PC-3 (cell line): ENCODE results near the gene TNFRSF4. TPM values are rescaled to one million over a fixed set of nuclear protein-coding genes. Genes with fewer than 3 reads are reported as not detected.

Source experiments
- ATAC-seq: fragments of 200-7000 bp; cut with Tn5 transposase; 2 replicates; pipeline ENCODE4 v1.9.1; 2020; ENCODE audit warnings: mild to moderate bottlenecking, moderate library complexity
- BruUV-seq: library from RNA; stranded (reverse); fragments of 400-500 nt; replicated peaks from 2 replicates; lab custom pipeline; 2021; lab: Mats Ljungman, UMichigan
- CTCF ChIA-PET: fragments of 300-600 bp; sonication (Branson Sonifier 250); formaldehyde crosslinking; loops from one replicate; lab custom pipeline; 2022; ENCODE audit warnings: antibody characterized with exemption; lab: Charles Lee
- POLR2A ChIA-PET: fragments of 300-600 bp; sonication (Branson Sonifier 250); formaldehyde crosslinking; loops from one replicate; lab custom pipeline; 2022; ENCODE audit warnings: antibody characterized with exemption; ENCODE audit not compliant: unreplicated experiment; lab: Charles Lee
- DNase-seq: peaks from one replicate; pipeline ENCODE4 v3.0.0-alpha.2; 2015
- H2AFZ ChIP-seq: fragments of 300-600 bp; sonication (generic); 2 replicates; pipeline ENCODE4 v1.6.0; 2016; ENCODE audit warnings: antibody characterized with exemption, low read length
- H3F3A ChIP-seq: fragments of 300-600 bp; sonication (generic); one replicate; pipeline ENCODE4 v1.6.0; 2017; ENCODE audit warnings: antibody characterized with exemption, low read length, control low read depth, mild to moderate bottlenecking; ENCODE audit not compliant: unreplicated experiment
- H3K27ac ChIP-seq: fragments of 300-600 bp; sonication (generic); 2 replicates; pipeline ENCODE4 v1.5.1; 2016; ENCODE audit warnings: mild to moderate bottlenecking, low read length
- H3K27me3 ChIP-seq: fragments of 300-600 bp; sonication (generic); 2 replicates; pipeline ENCODE4 v1.6.1; 2016; ENCODE audit warnings: low read length, mixed read lengths
- H3K36me3 ChIP-seq: fragments of 300-600 bp; sonication (generic); 2 replicates; pipeline ENCODE4 v1.6.1; 2016; ENCODE audit warnings: low read depth, mixed run types, low read length, mixed read lengths
- H3K4me1 ChIP-seq: fragments of 300-600 bp; sonication (generic); 2 replicates; pipeline ENCODE4 v1.5.1; 2016; ENCODE audit warnings: low read length; ENCODE audit not compliant: insufficient read depth
- H3K4me2 ChIP-seq: fragments of 300-600 bp; sonication (generic); 2 replicates; pipeline ENCODE4 v1.6.0; 2016; ENCODE audit warnings: low read length
- H3K4me3 ChIP-seq: fragments of 300-600 bp; sonication (generic); 2 replicates; pipeline ENCODE4 v1.5.1; 2016; ENCODE audit warnings: mild to moderate bottlenecking, low read length, mixed read lengths
- H3K79me2 ChIP-seq: fragments of 300-600 bp; sonication (generic); 2 replicates; pipeline ENCODE4 v1.6.1; 2017; ENCODE audit warnings: low read length, mixed read lengths
- H3K9ac ChIP-seq: fragments of 300-600 bp; sonication (generic); 2 replicates; pipeline ENCODE4 v1.6.0; 2016; ENCODE audit warnings: mild to moderate bottlenecking, low read length
- H3K9me2 ChIP-seq: fragments of 300-600 bp; sonication (generic); replicated peaks from 2 replicates; pipeline ENCODE4 v1.6.1; 2016; ENCODE audit warnings: mixed run types, low read length, mixed read lengths
- H3K9me3 ChIP-seq: fragments of 300-600 bp; sonication (generic); 2 replicates; pipeline ENCODE4 v1.6.1; 2016; ENCODE audit warnings: low read length, mixed read lengths
- H4K20me1 ChIP-seq: fragments of 300-600 bp; sonication (generic); 2 replicates; pipeline ENCODE4 v1.6.1; 2016; ENCODE audit warnings: low read length, mixed read lengths
- EZH2 ChIP-seq: fragments of 300-600 bp; sonication (generic); IDR thresholded peaks from one replicate; pipeline ENCODE4 v1.6.1; 2017; ENCODE audit warnings: antibody characterized with exemption, mild to moderate bottlenecking, low read length; ENCODE audit not compliant: unreplicated experiment
- EZH2phosphoT487 ChIP-seq: fragments of 300-600 bp; sonication (generic); IDR thresholded peaks from 2 replicates; pipeline ENCODE4 v1.6.1; 2018; ENCODE audit warnings: mild to moderate bottlenecking, antibody characterized with exemption, low read length, borderline replicate concordance
- intact Hi-C: fragments of 100-400 bp; cut with micrococcal nuclease; formaldehyde crosslinking; loops from 2 replicates; pipeline ENCODE4 v1.9.0; 2023
- total RNA-seq: library from RNA; depleted of rRNA; stranded (reverse); fragments of >200 nt; gene quantifications from 2 replicates; pipeline ENCODE4 v1.2.3, GENCODE V29; 2014
- TF ChIP-seq, protein P1 (sequence below): fragments of 300-600 bp; sonication (generic); conservative IDR thresholded peaks from 2 replicates; pipeline ENCODE4 v1.5.1; 2017; ENCODE audit warnings: antibody characterized with exemption, low read depth, mild to moderate bottlenecking, low read length

TNFRSF4 gene
- total RNA-seq, 1 experiment from 2014 or later = 0.11 TPM

DNA sequence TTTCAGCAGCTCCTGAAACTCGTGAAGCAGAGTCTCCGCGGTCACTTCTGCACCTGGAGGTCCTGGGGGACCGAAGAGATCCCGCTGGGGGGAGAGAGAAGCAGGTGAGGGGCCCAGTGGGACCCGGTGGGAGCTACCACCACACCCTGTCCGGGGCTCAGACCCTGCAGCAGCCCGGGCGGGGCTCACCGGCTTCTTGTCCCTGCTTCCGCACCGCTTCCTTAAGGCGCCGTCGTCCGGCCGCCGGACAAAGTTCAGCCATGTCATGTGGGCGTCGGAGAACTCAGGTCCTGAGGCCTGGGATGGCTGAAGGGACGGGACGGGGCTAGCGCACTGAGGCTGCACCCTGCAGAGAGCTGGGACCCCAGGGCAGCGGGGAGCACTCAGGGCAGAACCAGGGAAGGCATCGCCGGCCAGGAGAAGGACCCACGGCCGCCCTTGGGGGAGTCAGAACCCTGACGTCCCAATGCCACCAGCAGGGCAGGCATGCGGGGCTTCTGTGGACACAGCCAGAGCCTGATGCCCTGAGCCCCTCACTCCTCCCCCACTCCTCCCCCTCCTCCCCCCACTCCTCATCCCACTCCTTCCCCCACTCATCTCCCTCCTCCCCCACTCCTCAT, 30.3 kb upstream of the TNFRSF4 start:
- no peaks in the 10 kb centered on the region for H3K9me2 ChIP-seq
- no peak overlapping the region for H2AFZ ChIP-seq
- H3K79me2 ChIP-seq = no peaks in the 10 kb centered on the region
- ATAC-seq = no peak
- CTCF ChIA-PET = no interaction called here
- H3K4me3 ChIP-seq = no peak overlapping the region
- no peak overlapping the region for H3K4me2 ChIP-seq
- POLR2A ChIA-PET = no interaction called here
- no peaks in the 10 kb centered on the region for H3F3A ChIP-seq
- no peaks in the 10 kb centered on the region for H3K9me3 ChIP-seq
- peaks cover 8% of the 10 kb centered on the region for H3K4me1 ChIP-seq
- H4K20me1 ChIP-seq = no peaks in the 10 kb centered on the region
- H3K9ac ChIP-seq = no peak overlapping the region
- H3K36me3 ChIP-seq = no peaks in the 10 kb centered on the region
- no peak for DNase-seq
- intact Hi-C loops = no loop called here
- TF ChIP-seq EZH2 (no peak), EZH2phosphoT487 (no peak)
- TF ChIP-seq, protein P1, sequence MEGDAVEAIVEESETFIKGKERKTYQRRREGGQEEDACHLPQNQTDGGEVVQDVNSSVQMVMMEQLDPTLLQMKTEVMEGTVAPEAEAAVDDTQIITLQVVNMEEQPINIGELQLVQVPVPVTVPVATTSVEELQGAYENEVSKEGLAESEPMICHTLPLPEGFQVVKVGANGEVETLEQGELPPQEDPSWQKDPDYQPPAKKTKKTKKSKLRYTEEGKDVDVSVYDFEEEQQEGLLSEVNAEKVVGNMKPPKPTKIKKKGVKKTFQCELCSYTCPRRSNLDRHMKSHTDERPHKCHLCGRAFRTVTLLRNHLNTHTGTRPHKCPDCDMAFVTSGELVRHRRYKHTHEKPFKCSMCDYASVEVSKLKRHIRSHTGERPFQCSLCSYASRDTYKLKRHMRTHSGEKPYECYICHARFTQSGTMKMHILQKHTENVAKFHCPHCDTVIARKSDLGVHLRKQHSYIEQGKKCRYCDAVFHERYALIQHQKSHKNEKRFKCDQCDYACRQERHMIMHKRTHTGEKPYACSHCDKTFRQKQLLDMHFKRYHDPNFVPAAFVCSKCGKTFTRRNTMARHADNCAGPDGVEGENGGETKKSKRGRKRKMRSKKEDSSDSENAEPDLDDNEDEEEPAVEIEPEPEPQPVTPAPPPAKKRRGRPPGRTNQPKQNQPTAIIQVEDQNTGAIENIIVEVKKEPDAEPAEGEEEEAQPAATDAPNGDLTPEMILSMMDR = no peak
- BruUV-seq = no TSS peak
- H3K27me3 ChIP-seq = no peaks in the 10 kb centered on the region
- no peak overlapping the region for H3K27ac ChIP-seq

- no peak for TF ChIP-seq EZH2
- TF ChIP-seq, protein P1 = no peak
- TF ChIP-seq EZH2phosphoT487 = no peak
- Histone ChIP-seq H3K36me3 (no peaks in the 10 kb centered on the region), H4K20me1 (no peaks in the 10 kb centered on the region), H3K4me2 (no peak overlapping the region), H3K27me3 (no peaks in the 10 kb centered on the region), H3K9me3 (no peaks in the 10 kb centered on the region), H3K4me1 (peaks cover 13% of the 10 kb centered on the region), H3K9ac (no peak overlapping the region), H3K9me2 (no peaks in the 10 kb centered on the region), H3K27ac (no peak overlapping the region), H3F3A (no peaks in the 10 kb centered on the region), H2AFZ (no peak overlapping the region), H3K79me2 (no peaks in the 10 kb centered on the region), H3K4me3 (no peak overlapping the region)
- ChIA-PET POLR2A (no interaction called here), CTCF (no interaction called here)
- intact Hi-C loops = no loop called here
- DNase-seq = no peak
- BruUV-seq = no TSS peak
- no peak for ATAC-seq
These were observed 29.8 kb upstream of the TNFRSF4 start for GRCh38 chr1:1243807-1244191.

DNA sequence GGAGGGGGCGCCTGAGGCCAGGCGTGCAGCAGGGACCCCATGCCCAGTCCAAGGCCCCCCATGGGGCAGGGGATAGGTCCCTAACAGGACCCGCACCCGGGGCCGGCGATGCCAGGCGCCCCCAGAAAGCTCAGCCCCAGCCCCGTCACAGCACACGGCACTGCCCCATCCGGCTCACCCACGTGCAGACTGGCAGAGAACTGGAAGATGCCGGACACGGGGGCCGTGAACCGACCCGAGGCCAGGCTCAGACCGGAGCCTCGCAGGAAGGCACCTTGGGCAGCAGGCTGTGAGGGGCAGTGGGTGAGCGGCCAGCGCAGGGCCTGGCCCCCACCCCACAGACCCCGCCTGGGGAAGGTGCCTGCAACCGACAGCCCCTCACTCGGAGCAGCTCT, 29.3 kb upstream of the TNFRSF4 start:
- H3K4me2 ChIP-seq = no peak overlapping the region
- BruUV-seq = no TSS peak
- H3F3A ChIP-seq = no peaks in the 10 kb centered on the region
- no peak overlapping the region for H3K27ac ChIP-seq
- ATAC-seq (no peak), DNase-seq (no peak)
- no peaks in the 10 kb centered on the region for H4K20me1 ChIP-seq
- TF ChIP-seq EZH2phosphoT487 (no peak), EZH2 (no peak)
- TF ChIP-seq, protein P1 = no peak
- no peaks in the 10 kb centered on the region for H3K9me2 ChIP-seq
- no peaks in the 10 kb centered on the region for H3K36me3 ChIP-seq
- H3K4me1 ChIP-seq = peaks cover 19% of the 10 kb centered on the region
- ChIA-PET CTCF (no interaction called here), POLR2A (no interaction called here)
- no peaks in the 10 kb centered on the region for H3K79me2 ChIP-seq
- H3K27me3 ChIP-seq = no peaks in the 10 kb centered on the region
- intact Hi-C loops = no loop called here
- no peak overlapping the region for H3K4me3 ChIP-seq
- H2AFZ ChIP-seq = no peak overlapping the region
- no peaks in the 10 kb centered on the region for H3K9me3 ChIP-seq
- H3K9ac ChIP-seq = no peak overlapping the region
